ENCODE results near the gene FOXN1. TPM values are rescaled to one million over a fixed set of nuclear protein-coding genes. Genes with fewer than 3 reads are reported as not detected.
"Not testable (repeated sequence)": the region's sequence is repeated elsewhere in the genome, so short reads cannot be mapped to it uniquely, and the experiment has no call there.

FOXN1 gene
- total and polyA plus RNA-seq, 2 experiments from 2014 or later = 0.06 TPM; not detected in 1

GRCh38 chr17:28573040-28573380, 66.9 kb downstream of the FOXN1 start:
- no peak overlapping the region for H3K27ac ChIP-seq
- no peaks in the 10 kb centered on the region for H3K27me3 ChIP-seq
- DNase-seq (ENCODE audit: low read depth in 1 of 2, low spot score in 1 of 2) = no peak
- H3K4me3 ChIP-seq = no peak overlapping the region
- peaks cover 23% of the 10 kb centered on the region for H3K4me1 ChIP-seq (ENCODE audit: low read depth)
- H3K9me3 ChIP-seq (ENCODE audit: low read depth) = no peaks in the 10 kb centered on the region
- no peak for TF ChIP-seq CTCF (IDR thresholded peaks at IDR 0.05; ENCODE audit: low read depth, low read length)
- H3K36me3 ChIP-seq = no peaks in the 10 kb centered on the region

- no peak for DNase-seq (ENCODE audit: low read depth in 1 of 2, low spot score in 1 of 2)
- Histone ChIP-seq H3K27ac (no peak overlapping the region), H3K27me3 (no peaks in the 10 kb centered on the region), H3K4me3 (no peak overlapping the region), H3K36me3 (peaks cover under 1% of the 10 kb centered on the region), H3K4me1 (ENCODE audit: low read depth) (peaks cover 23% of the 10 kb centered on the region), H3K9me3 (ENCODE audit: low read depth) (no peaks in the 10 kb centered on the region)
- TF ChIP-seq CTCF (IDR thresholded peaks at IDR 0.05; ENCODE audit: low read depth, low read length) = no peak
These were observed 67.4 kb downstream of the FOXN1 start for GRCh38 chr17:28573521-28573920.

GRCh38 chr17:28573966-28574480, 67.9 kb downstream of the FOXN1 start:
- Histone ChIP-seq H3K4me1 (ENCODE audit: low read depth) (peaks cover 23% of the 10 kb centered on the region), H3K4me3 (no peak overlapping the region), H3K27me3 (no peaks in the 10 kb centered on the region), H3K36me3 (peaks cover 5% of the 10 kb centered on the region), H3K9me3 (ENCODE audit: low read depth) (no peaks in the 10 kb centered on the region), H3K27ac (no peak overlapping the region)
- DNase-seq (ENCODE audit: low read depth in 1 of 2, low spot score in 1 of 2) = no peak
- no peak for TF ChIP-seq CTCF (IDR thresholded peaks at IDR 0.05; ENCODE audit: low read depth, low read length)

- no peaks in the 10 kb centered on the region for H3K9me3 ChIP-seq (ENCODE audit: low read depth)
These were observed 68.4 kb downstream of the FOXN1 start for GRCh38 chr17:28574526-28574925.

GRCh38 chr17:28575126-28575795, 69.1 kb downstream of the FOXN1 start:
- Histone ChIP-seq H3K9me3 (ENCODE audit: low read depth) (no peaks in the 10 kb centered on the region), H3K36me3 (peaks cover 7% of the 10 kb centered on the region), H3K4me3 (no peak overlapping the region), H3K4me1 (ENCODE audit: low read depth) (peaks cover 17% of the 10 kb centered on the region), H3K27ac (no peak overlapping the region), H3K27me3 (no peaks in the 10 kb centered on the region)
- TF ChIP-seq CTCF (IDR thresholded peaks at IDR 0.05; ENCODE audit: low read depth, low read length) = no peak
- no peak for DNase-seq (ENCODE audit: low read depth in 1 of 2, low spot score in 1 of 2)

More at GRCh38 chr17:28574526-28574925, 68.4 kb downstream of the FOXN1 start:
- Histone ChIP-seq H3K4me3 (no peak overlapping the region), H3K4me1 (ENCODE audit: low read depth) (peaks cover 23% of the 10 kb centered on the region), H3K27ac (no peak overlapping the region), H3K36me3 (peaks cover 7% of the 10 kb centered on the region), H3K27me3 (no peaks in the 10 kb centered on the region)
- TF ChIP-seq CTCF (IDR thresholded peaks at IDR 0.05; ENCODE audit: low read depth, low read length) = no peak
- DNase-seq (ENCODE audit: low read depth in 1 of 2, low spot score in 1 of 2) = no peak

- not testable (repeated sequence) for DNase-seq (ENCODE audit: low read depth in 1 of 2, low spot score in 1 of 2); H3K9me3 ChIP-seq (ENCODE audit: low read depth); H3K27ac ChIP-seq; H3K27me3 ChIP-seq; H3K36me3 ChIP-seq
- peaks cover 14% of the 10 kb centered on the region for H3K4me1 ChIP-seq (ENCODE audit: low read depth)
- peak overlapping the region; percentile 18 for H3K4me3 ChIP-seq
These were observed 69.9 kb downstream of the FOXN1 start for GRCh38 chr17:28576016-28576415.

All from cardiac muscle cell (in vitro differentiated cells and primary cell).